GM19023 (cell line): ENCODE data around the gene SNW1.
A peak's percentile ranks its signal among the peaks of the same experiment; 100 is the strongest.
"Not testable (repeated sequence)": the region's sequence is repeated elsewhere in the genome, so short reads cannot be mapped to it uniquely, and the experiment has no call there.

ENCODE experiments used
- ATAC-seq: cut with Tn5 transposase; IDR thresholded peaks from one replicate; pipeline ENCODE4 v1.9.1; 2021; ENCODE audit warnings: mild to moderate bottlenecking, moderate library complexity; ENCODE audit not compliant: unreplicated experiment

SNW1 gene

GRCh38 chr14:77752266-77752665, 8.7 kb downstream of the SNW1 start:
- ATAC-seq: no peak

- ATAC-seq: not testable (repeated sequence)
Measured at GRCh38 chr14:77747425-77747824, 13.5 kb downstream of the SNW1 start.

GRCh38 chr14:77746064-77746702, 14.8 kb downstream of the SNW1 start:
- ATAC-seq: no peak

- ATAC-seq: no peak
Measured at GRCh38 chr14:77741438-77741837, 19.5 kb downstream of the SNW1 start.

- no peak for ATAC-seq
Measured at GRCh38 chr14:77738559-77739250, 22.3 kb downstream of the SNW1 start.

- ATAC-seq: no peak
Measured at GRCh38 chr14:77730976-77731497, 29.9 kb downstream of the SNW1 start.

GRCh38 chr14:77722301-77722700, 38.7 kb downstream of the SNW1 start:
- ATAC-seq: no peak

- no peak for ATAC-seq
Measured at GRCh38 chr14:77721437-77721836, 39.5 kb downstream of the SNW1 start.

- no peak for ATAC-seq
Measured at GRCh38 chr14:77717608-77718305, 43.2 kb downstream of the SNW1 start.

- no peak for ATAC-seq
Measured at GRCh38 chr14:77714926-77715325, 46.0 kb downstream of the SNW1 start.

GRCh38 chr14:77710364-77710763, 50.6 kb downstream of the SNW1 start:
- ATAC-seq: no peak

- ATAC-seq: no peak
Measured at GRCh38 chr14:77709412-77709811, 51.5 kb downstream of the SNW1 start.

GRCh38 chr14:77708749-77709148, 52.2 kb downstream of the SNW1 start:
- ATAC-seq: no peak

- ATAC-seq: peak; percentile 96
Measured at GRCh38 chr14:77707724-77708408, 53.1 kb downstream of the SNW1 start, which contains the start of the genes ALKBH1 and SLIRP. TSS of gene ALKBH1 (minus strand) at chr14:77708023. CDS start at chr14:77708004, 19 bp downstream. TSS of gene SLIRP (plus strand) at chr14:77708103. CDS start at chr14:77708112, 9 bp downstream.

GRCh38 chr14:77707355-77707723, 53.6 kb downstream of the SNW1 start:
- peak; percentile 34 for ATAC-seq

GRCh38 chr14:77691259-77691658, 69.7 kb downstream of the SNW1 start:
- no peak for ATAC-seq

- ATAC-seq: no peak
Measured at GRCh38 chr14:77682158-77682553, 78.8 kb downstream of the SNW1 start.

GRCh38 chr14:77681196-77682157, 79.5 kb downstream of the SNW1 start:
- no peak for ATAC-seq

GRCh38 chr14:77674931-77675330, 86.0 kb downstream of the SNW1 start:
- no peak for ATAC-seq

- no peak for ATAC-seq
Measured at GRCh38 chr14:77673193-77673592, 87.8 kb downstream of the SNW1 start.
